H9 (cell line): ENCODE data around the gene OR52E5. TPM values are rescaled to one million over a fixed set of nuclear protein-coding genes. Genes with fewer than 3 reads are reported as not detected.

Experiments used
- DNase-seq: peaks from one replicate; pipeline ENCODE4 v3.0.0-alpha.2; 2017
- H2AFZ ChIP-seq: one replicate; pipeline ENCODE4 v1.6.1; 2013; ENCODE audit warnings: mild to moderate bottlenecking, low read length, control low read depth, moderate library complexity
- H2AK5ac ChIP-seq: 2 replicates; pipeline ENCODE4 v1.6.1; 2013; ENCODE audit warnings: low read length, control low read depth, mixed read lengths; ENCODE audit not compliant: insufficient read length
- H2BK120ac ChIP-seq: one replicate; pipeline ENCODE4 v1.6.1; 2013; ENCODE audit warnings: low read depth, mild to moderate bottlenecking, low read length, control low read depth, inconsistent platforms; ENCODE audit not compliant: poor library complexity, severe bottlenecking
- H2BK12ac ChIP-seq: 2 replicates; pipeline ENCODE4 v1.6.1; 2013; ENCODE audit warnings: low read length, control low read depth, mixed read lengths, low read depth; ENCODE audit not compliant: insufficient read length
- H2BK15ac ChIP-seq: 2 replicates; pipeline ENCODE4 v1.6.1; 2013; ENCODE audit warnings: low read depth, low read length, control low read depth
- H2BK20ac ChIP-seq: one replicate; pipeline ENCODE4 v1.6.1; 2013; ENCODE audit warnings: low read depth, mild to moderate bottlenecking, low read length, control low read depth, inconsistent platforms; ENCODE audit not compliant: poor library complexity, severe bottlenecking
- H2BK5ac ChIP-seq: 2 replicates; pipeline ENCODE4 v1.6.1; 2013; ENCODE audit warnings: low read length, control low read depth, mixed read lengths; ENCODE audit not compliant: insufficient read length
- H3K14ac ChIP-seq: 2 replicates; pipeline ENCODE4 v1.6.1; 2013; ENCODE audit warnings: low read length, control low read depth; ENCODE audit not compliant: insufficient read depth
- H3K18ac ChIP-seq: 2 replicates; pipeline ENCODE4 v1.6.1; 2013; ENCODE audit warnings: low read depth, mild to moderate bottlenecking, mixed read lengths, low read length, control low read depth; ENCODE audit not compliant: insufficient read length
- H3K23ac ChIP-seq: 2 replicates; pipeline ENCODE4 v1.6.1; 2013; ENCODE audit warnings: low read length, control low read depth, mixed read lengths, low read depth; ENCODE audit not compliant: insufficient read length
- H3K23me2 ChIP-seq: 2 replicates; pipeline ENCODE4 v1.6.1; 2013; ENCODE audit warnings: low read depth, mild to moderate bottlenecking, mixed read lengths, low read length, control low read depth; ENCODE audit not compliant: insufficient read length, poor library complexity, severe bottlenecking
- H3K27ac ChIP-seq: 2 replicates; pipeline ENCODE4 v1.5.1; 2013; ENCODE audit warnings: low read length, control low read depth, mixed read lengths, low read depth; ENCODE audit not compliant: insufficient read length
- H3K27me3 ChIP-seq: 2 replicates; pipeline ENCODE4 v1.6.1; 2013; ENCODE audit warnings: low read length, control low read depth, inconsistent platforms; ENCODE audit not compliant: insufficient read depth
- H3K4ac ChIP-seq: 2 replicates; pipeline ENCODE4 v1.6.1; 2013; ENCODE audit warnings: low read depth, mild to moderate bottlenecking, control low read depth, inconsistent platforms, low read length, moderate library complexity
- H3K4me1 ChIP-seq: 2 replicates; pipeline ENCODE4 v1.6.1; 2013; ENCODE audit warnings: low read length, control low read depth, inconsistent platforms; ENCODE audit not compliant: insufficient read depth
- H3K4me2 ChIP-seq: 2 replicates; pipeline ENCODE4 v1.6.1; 2013; ENCODE audit warnings: low read length, control low read depth, mixed read lengths; ENCODE audit not compliant: insufficient read length, insufficient read depth
- H3K56ac ChIP-seq: 2 replicates; pipeline ENCODE4 v1.6.1; 2013; ENCODE audit warnings: low read depth, mild to moderate bottlenecking, mixed read lengths, low read length, control low read depth; ENCODE audit not compliant: insufficient read length
- H3K79me1 ChIP-seq: 2 replicates; pipeline ENCODE4 v1.6.1; 2013; ENCODE audit warnings: low read depth, mild to moderate bottlenecking, moderate library complexity, low read length, control low read depth, inconsistent platforms; ENCODE audit not compliant: insufficient read depth, poor library complexity, severe bottlenecking
- H3K79me2 ChIP-seq: 2 replicates; pipeline ENCODE4 v1.6.1; 2013; ENCODE audit warnings: low read length, control low read depth, inconsistent platforms; ENCODE audit not compliant: insufficient read depth
- H3K9ac ChIP-seq: 2 replicates; pipeline ENCODE4 v1.6.1; 2013; ENCODE audit warnings: low read length, control low read depth, mixed read lengths; ENCODE audit not compliant: insufficient read length; ENCODE audit errors: extremely low read depth
- H3K9me3 ChIP-seq: one replicate; pipeline ENCODE4 v1.6.1; 2013; ENCODE audit warnings: low read depth, low read length, inconsistent platforms; ENCODE audit not compliant: control insufficient read depth
- H3T11ph ChIP-seq: one replicate; pipeline ENCODE4 v1.6.1; 2013; ENCODE audit warnings: mild to moderate bottlenecking, low read length, control low read depth, inconsistent platforms
- H4K20me1 ChIP-seq: one replicate; pipeline ENCODE4 v1.6.1; 2013; ENCODE audit not compliant: control insufficient read depth, insufficient read length, insufficient read depth
- H4K5ac ChIP-seq: 2 replicates; pipeline ENCODE4 v1.6.1; 2013; ENCODE audit warnings: low read depth, mild to moderate bottlenecking, mixed read lengths, low read length, control low read depth; ENCODE audit not compliant: insufficient read length
- H4K8ac ChIP-seq: replicated peaks from 2 replicates; pipeline ENCODE4 v1.6.1; 2013; ENCODE audit warnings: low read length, control low read depth, mixed read lengths, low read depth; ENCODE audit not compliant: insufficient read length
- H4K91ac ChIP-seq: 2 replicates; pipeline ENCODE4 v1.6.1; 2013; ENCODE audit warnings: low read depth, mild to moderate bottlenecking, moderate library complexity, mixed read lengths, low read length, control low read depth; ENCODE audit not compliant: insufficient read length
- H3K27ac Mint-ChIP-seq, 3 experiments: 2 replicates in 2 of 3; 3 replicates in 1 of 3; pipeline ENCODE4 v1.8.0; 2020 to 2021; ENCODE audit warnings: mixed read lengths in 3 of 3, mild to moderate bottlenecking in 1 of 3, moderate library complexity in 1 of 3
- H3K27me3 Mint-ChIP-seq: 2 replicates; pipeline ENCODE4 v1.8.0; 2021; ENCODE audit warnings: low read depth, mild to moderate bottlenecking, moderate library complexity, mixed read lengths
- H3K36me3 Mint-ChIP-seq, 3 experiments: 2 replicates in 2 of 3; 3 replicates in 1 of 3; pipeline ENCODE4 v1.8.0; 2020 to 2021; ENCODE audit warnings: low read depth in 3 of 3, mixed read lengths in 3 of 3; ENCODE audit not compliant: insufficient read depth in 1 of 3
- H3K4me1 Mint-ChIP-seq, 2 experiments: 2 replicates each; pipeline ENCODE4 v1.8.0; 2020; ENCODE audit warnings: mixed read lengths in 2 of 2
- H3K4me3 Mint-ChIP-seq, 2 experiments: 2 replicates in 1 of 2; 3 replicates in 1 of 2; pipeline ENCODE4 v1.8.0; 2020 to 2021; ENCODE audit warnings: mild to moderate bottlenecking in 2 of 2, mixed read lengths in 2 of 2, moderate library complexity in 1 of 2
- H3K9me3 Mint-ChIP-seq, 2 experiments: 2 replicates in 1 of 2; 3 replicates in 1 of 2; pipeline ENCODE4 v1.8.0; 2020; ENCODE audit warnings: mild to moderate bottlenecking in 2 of 2, mixed read lengths in 2 of 2, moderate library complexity in 1 of 2
- CTCF ChIP-seq: fragments of 200-600 bp; sonication (generic); conservative IDR thresholded peaks from 3 replicates; pipeline ENCODE4 v1.8.0; 2021; ENCODE audit warnings: antibody characterized with exemption, mild to moderate bottlenecking
- WGBS: extraction: QIAGEN DNeasy Blood & Tissue Kit; methylation state at CpG from one replicate; pipeline ENCODE4 v1.1.7; 2013; ENCODE audit warnings: missing lambda C conversion rate, low lambda C conversion rate, mixed read lengths; ENCODE audit not compliant: insufficient read length; ENCODE audit errors: extremely low coverage; 5-methylcytosine and 5-hydroxymethylcytosine counted together
- total RNA-seq: library from RNA; stranded (reverse); gene quantifications from 2 replicates; pipeline ENCODE4 v1.2.1, GENCODE V29; 2021

Gene OR52E5
- total RNA-seq, 1 experiment from 2014 or later = not detected

GRCh38 chr11:5880329-5880728, 12.7 kb upstream of the OR52E5 start, which contains the start of gene OR52E4:
Gene OR52E4 (plus strand): TSS chr11:5880629. CDS start chr11:5884293, 3,664 bp downstream.
- WGBS = no CpG with 5 or more reads among the region's 4 CpGs

More at GRCh38 chr11:5880329-5880728, 12.7 kb upstream of the OR52E5 start, which contains the start of gene OR52E4:
- no peak for DNase-seq
- Histone ChIP-seq H3T11ph (no peak within 1 kb of the TSS), H3K27me3 (no peaks in the 10 kb centered on the region), H2BK12ac (no peak within 1 kb of the TSS), H3K9ac (no peak within 1 kb of the TSS), H2BK20ac (no peak within 1 kb of the TSS), H3K79me2 (no peaks in the 10 kb centered on the region), H4K20me1 (no peaks in the 10 kb centered on the region), H3K23ac (no peak within 1 kb of the TSS), H3K18ac (no peak within 1 kb of the TSS), H4K91ac (no peak within 1 kb of the TSS), H3K27ac (no peak within 1 kb of the TSS), H2BK120ac (no peak within 1 kb of the TSS), H3K9me3 (no peaks in the 10 kb centered on the region), H4K5ac (no peak within 1 kb of the TSS), H2BK15ac (no peak within 1 kb of the TSS), H4K8ac (no peak within 1 kb of the TSS), H3K79me1 (no peaks in the 10 kb centered on the region), H3K56ac (no peak within 1 kb of the TSS), H3K23me2 (no peaks in the 10 kb centered on the region), H3K4me2 (no peak within 1 kb of the TSS), H2AK5ac (no peak within 1 kb of the TSS), H3K4ac (no peak within 1 kb of the TSS), H2AFZ (no peak within 1 kb of the TSS), H3K14ac (no peak within 1 kb of the TSS), H2BK5ac (no peak within 1 kb of the TSS), H3K4me1 (no peaks in the 10 kb centered on the region)
- TF ChIP-seq CTCF = no peak
- no peaks in the 10 kb centered on the region; the same call in 1 of the 2 replicates for H3K27me3 Mint-ChIP-seq
- no peak within 1 kb of the TSS; a peak in 1 of 7 replicates for H3K27ac Mint-ChIP-seq
- H3K36me3 Mint-ChIP-seq = no peaks in the 10 kb centered on the region
- H3K4me1 Mint-ChIP-seq = no peaks in the 10 kb centered on the region
- H3K9me3 Mint-ChIP-seq = peaks cover 0 to under 1% of the 10 kb centered on the region in 2 experiments; a peak in 1 of 5 replicates
- H3K4me3 Mint-ChIP-seq = no peak within 1 kb of the TSS
